NB4 (cell line): Measurements from ENCODE around the gene ERCC2.

Experiments used
- CTCF ChIP-seq: IDR thresholded peaks from one replicate; pipeline ENCODE4 v1.5.1; 2012; ENCODE audit warnings: low read depth, low read length
- MAX ChIP-seq: IDR thresholded peaks from 2 replicates; pipeline ENCODE4 v1.6.1; 2011; ENCODE audit warnings: low read depth, low read length
- MYC ChIP-seq: IDR thresholded peaks from 2 replicates; pipeline ENCODE4 v1.6.1; 2011; ENCODE audit warnings: low read depth, low read length
- POLR2A ChIP-seq: IDR thresholded peaks from 2 replicates; pipeline ENCODE4 v1.6.1; 2011; ENCODE audit warnings: mild to moderate bottlenecking; ENCODE audit not compliant: insufficient read length; ENCODE audit errors: extremely low read depth

- TF ChIP-seq CTCF (no peak), POLR2A (no peak), MYC (no peak), MAX (no peak)
These were observed 13.5 kb downstream of the ERCC2 start for GRCh38 chr19:45356760-45357444.
